ENCODE measurements around the gene RANBP1. TPM values are rescaled to one million over a fixed set of nuclear protein-coding genes. Genes with fewer than 3 reads are reported as not detected.

Gene RANBP1
- total and polyA plus RNA-seq, 9 of the 15 experiments (the other 6 are each of a cell fraction or from before 2014, with no cell fraction given) = 162 to 2,891 (median 1,289) TPM

- Histone ChIP-seq H3K27ac (ENCODE audit: extremely low read depth, low read depth, low read length) (no peak overlapping the region), H3K27me3 (ENCODE audit: control insufficient read depth in 2 of 2, insufficient read depth in 2 of 2, low read length in 2 of 2) (no peaks in the 10 kb centered on the region), H3K4me1 (replicated peaks in 1 of 2; ENCODE audit: control insufficient read depth in 2 of 2, insufficient read depth in 2 of 2, low read length in 2 of 2) (peaks cover 5 to 17% of the 10 kb centered on the region in 2 experiments), H3K36me3 (ENCODE audit: control insufficient read depth, insufficient read depth, low read length) (peaks cover 99% of the 10 kb centered on the region), H4K20me1 (replicated peaks; ENCODE audit: control insufficient read depth, insufficient read depth, low read length) (peaks cover 10% of the 10 kb centered on the region; the same call in 1 of the 2 replicates), H3K79me2 (ENCODE audit: control insufficient read depth, insufficient read depth, low read length) (peaks cover 71% of the 10 kb centered on the region), H3K4me3 (no peak overlapping the region), H2AFZ (ENCODE audit: low read depth, low read length) (no peak overlapping the region), H3K9me1 (ENCODE audit: control insufficient read depth, insufficient read depth, low read length) (no peaks in the 10 kb centered on the region), H3K9me3 (replicated peaks; ENCODE audit: control insufficient read depth, insufficient read depth, low read depth, low read length) (no peaks in the 10 kb centered on the region), H3K9ac (ENCODE audit: insufficient read depth in 1 of 2, low read depth in 2 of 2, low read length in 2 of 2) (peak overlapping the region in 1 of 2 experiments; percentile 13; a peak in 1 of 4 replicates), H3K4me2 (ENCODE audit: insufficient read depth, low read length) (no peak overlapping the region)
- intact Hi-C loops (cut with micrococcal nuclease) = no loop called here
- no TSS peak for BruUV-seq (replicated peaks)
- ATAC-seq (no peak), DNase-seq (ENCODE audit: extremely low read depth in 1 of 4, low spot score in 3 of 4) (no peak), FAIRE-seq (no peak)
- ChIA-PET CTCF (ENCODE audit: low intra/inter-chr PET ratio) (no interaction called here), POLR2A (interaction anchor here (0.7 to 19.4 kb wide), 9 partner anchors 7 to 452 kb away, joined by 3 to 513 read pairs (median 3); partner anchors contain the start of genes DGCR8, RANBP1 and TRMT2A)
- TF ChIP-seq POLR3G (IDR thresholded peaks at IDR 0.05; ENCODE audit: extremely low read depth, insufficient read length, insufficient replicate concordance) = no peak
- TF ChIP-seq KDM2B (CRISPR knock-in tag; IDR thresholded peaks at IDR 0.05) = peak; percentile 6; the same call in 1 of the 2 replicates
- no peak for TF ChIP-seq E2F5 (CRISPR knock-in tag; IDR thresholded peaks at IDR 0.05)
- TF ChIP-seq WHSC1 (IDR thresholded peaks at IDR 0.05; ENCODE audit: low read length) = peak; percentile 84
- 0 out of 2 replicates have a peak, but pooled peaks have one; percentile 35 for TF ChIP-seq CAMTA2 (CRISPR knock-in tag; conservative IDR thresholded peaks at IDR 0.05)
- in situ Hi-C loops (cut with MboI) = loop anchor here (5.0 kb wide), 1 partner anchor 118 kb away; no protein-coding TSS in a partner anchor
- 94% methylated on average over 11 of the region's 11 CpGs for WGBS (ENCODE audit: insufficient coverage, low coverage, missing lambda C conversion rate)
Observed at GRCh38 chr22:20089977-20090729, 25.8 kb upstream of the RANBP1 start.

Measured in K562 (cell line).